ENCODE results near the gene GJA8. TPM values are rescaled to one million over a fixed set of nuclear protein-coding genes. Genes with fewer than 3 reads are reported as not detected.
"Not testable (repeated sequence)": the region's sequence is repeated elsewhere in the genome, so short reads cannot be mapped to it uniquely, and the experiment has no call there.

Gene GJA8
- total and polyA plus RNA-seq, 12 donors, result not detected

GRCh38 chr1:147913362-147913942, 10.9 kb downstream of the GJA8 start:
- ATAC-seq, result no peak
- Histone ChIP-seq H3K27me3 (peaks cover 0 to 30% (median 3%) of the 10 kb centered on the region in 7 donors), H3K27ac (no peak overlapping the region), H3K4me3 (no peak overlapping the region), H3K4me1 (no peaks in the 10 kb centered on the region), H3K9me3 (no peaks in the 10 kb centered on the region), H3K36me3 (no peaks in the 10 kb centered on the region)
- intact Hi-C loops (cut with DNase I), result no loop called here
- 87 to 91% methylated on average over 7 of the region's 7 CpGs for WGBS, 2 donors
- TF ChIP-seq CTCF (IDR thresholded peaks at IDR 0.05), result no peak
- no peak for DNase-seq

- DNase-seq, result no peak
- WGBS, 2 donors, result 94 to 98% methylated on average over 6 of the region's 6 CpGs
- intact Hi-C loops (cut with DNase I), result no loop called here
Measured at GRCh38 chr1:147919896-147920295, 17.3 kb downstream of the GJA8 start.

GRCh38 chr1:147924813-147925212, 22.2 kb downstream of the GJA8 start:
- intact Hi-C loops (cut with DNase I), result no loop called here
- no peak for ATAC-seq
- 78 to 91% methylated on average over 1 of the region's 1 CpG for WGBS, 2 donors
- no peak for DNase-seq
- no peak for TF ChIP-seq CTCF (IDR thresholded peaks at IDR 0.05)
- no peaks in the 10 kb centered on the region for H3K36me3 ChIP-seq
- peaks cover 0 to 7% (median 5%) of the 10 kb centered on the region in 9 donors for H3K4me1 ChIP-seq
- no peak overlapping the region for H3K4me3 ChIP-seq
- H3K27me3 ChIP-seq, result no peaks in the 10 kb centered on the region
- no peak overlapping the region for H3K27ac ChIP-seq
- no peaks in the 10 kb centered on the region for H3K9me3 ChIP-seq

More at GRCh38 chr1:147919896-147920295, 17.3 kb downstream of the GJA8 start:
- no peak overlapping the region for H3K27ac ChIP-seq
- TF ChIP-seq CTCF (IDR thresholded peaks at IDR 0.05), result no peak
- no peaks in the 10 kb centered on the region for H3K9me3 ChIP-seq
- no peak overlapping the region for H3K4me3 ChIP-seq
- H3K36me3 ChIP-seq, result no peaks in the 10 kb centered on the region
- peaks cover 0 to 19% (median 3%) of the 10 kb centered on the region in 7 donors for H3K27me3 ChIP-seq
- no peaks in the 10 kb centered on the region for H3K4me1 ChIP-seq
- ATAC-seq, result no peak

GRCh38 chr1:147927215-147927614, 24.6 kb downstream of the GJA8 start:
- ATAC-seq; intact Hi-C loops (cut with DNase I); H3K9me3 ChIP-seq; H3K4me3 ChIP-seq; H3K27ac ChIP-seq; DNase-seq; H3K27me3 ChIP-seq; H3K36me3 ChIP-seq: not testable (repeated sequence)
- WGBS, 2 donors, result 85 to 88% methylated on average over 2 to 4 of the region's 6 CpGs
- peaks cover 0 to 11% (median 6%) of the 10 kb centered on the region in 9 donors for H3K4me1 ChIP-seq

GRCh38 chr1:147927689-147928088, 25.1 kb downstream of the GJA8 start:
- 95 to 100% methylated on average over 3 of the region's 10 CpGs for WGBS, 2 donors
- ATAC-seq, result peak in 1 of 8 donors; percentile 4
- H3K4me3 ChIP-seq; H3K9me3 ChIP-seq; DNase-seq; intact Hi-C loops (cut with DNase I); H3K27ac ChIP-seq; H3K36me3 ChIP-seq; H3K27me3 ChIP-seq: not testable (repeated sequence)
- H3K4me1 ChIP-seq, result peaks cover 0 to 11% (median 6%) of the 10 kb centered on the region in 9 donors

GRCh38 chr1:147928236-147929132, 25.9 kb downstream of the GJA8 start, which contains the start of gene GPR89B:
Gene GPR89B (plus strand): TSS chr1:147928420. CDS start chr1:147928537, 117 bp downstream.
- Histone ChIP-seq H3K27ac (peak within 1 kb of the TSS in 9 of 10 donors; percentile 55 to 84 (median 71)), H3K4me1 (peaks cover 0 to 11% (median 6%) of the 10 kb centered on the region in 9 donors), H3K4me3 (peak within 1 kb of the TSS; percentile 61 to 93 (median 82))
- H3K27me3 ChIP-seq; H3K36me3 ChIP-seq; H3K9me3 ChIP-seq; intact Hi-C loops (cut with DNase I): not testable (repeated sequence)
- WGBS, 2 donors, result 0% methylated on average over 52 to 54 of the region's 72 CpGs
- ATAC-seq (peak; percentile 100), DNase-seq (peak; percentile 89 to 92)

- intact Hi-C loops (cut with DNase I); H3K27me3 ChIP-seq; H3K4me3 ChIP-seq; DNase-seq; ATAC-seq; H3K27ac ChIP-seq; H3K36me3 ChIP-seq; H3K9me3 ChIP-seq: not testable (repeated sequence)
- WGBS, 2 donors, result 88 to 93% methylated on average over 2 of the region's 2 CpGs
- peaks cover 0 to 11% (median 6%) of the 10 kb centered on the region in 9 donors for H3K4me1 ChIP-seq
Measured at GRCh38 chr1:147931137-147931536, 28.5 kb downstream of the GJA8 start.

- 91 to 92% methylated on average over 3 of the region's 3 CpGs for WGBS, 2 donors
- H3K27ac ChIP-seq; H3K4me3 ChIP-seq; H3K9me3 ChIP-seq; DNase-seq; intact Hi-C loops (cut with DNase I); H3K27me3 ChIP-seq; H3K4me1 ChIP-seq; ATAC-seq: not testable (repeated sequence)
- peaks cover 0 to 19% (median 0%) of the 10 kb centered on the region in 9 donors for H3K36me3 ChIP-seq
Measured at GRCh38 chr1:147935296-147935695, 32.7 kb downstream of the GJA8 start.

Measured in heart right ventricle (tissue), 16 donors.